Neuronal stem cell (in vitro differentiated cells): ENCODE results near the gene TRMT61A.

Experiments
- DNase-seq: peaks from one replicate; pipeline ENCODE4 v3.0.0-alpha.2; 2013; ENCODE audit warnings: low spot score
- H2AFZ ChIP-seq: one replicate; pipeline ENCODE4 v1.6.1; 2013; ENCODE audit warnings: mild to moderate bottlenecking, low read length, inconsistent platforms
- H2AK5ac ChIP-seq: 2 replicates; pipeline ENCODE4 v1.6.1; 2013; ENCODE audit warnings: low read depth, mild to moderate bottlenecking, inconsistent platforms, low read length, moderate library complexity, mixed read lengths
- H2BK120ac ChIP-seq: 2 replicates; pipeline ENCODE4 v1.6.1; 2013; ENCODE audit warnings: low read depth, mild to moderate bottlenecking, inconsistent platforms, low read length, moderate library complexity, mixed read lengths
- H2BK12ac ChIP-seq: one replicate; pipeline ENCODE4 v1.6.1; 2013; ENCODE audit warnings: low read length, inconsistent platforms
- H2BK15ac ChIP-seq: 2 replicates; pipeline ENCODE4 v1.6.1; 2013; ENCODE audit warnings: mild to moderate bottlenecking, low read length, inconsistent platforms, mixed read lengths
- H2BK5ac ChIP-seq: one replicate; pipeline ENCODE4 v1.6.1; 2013; ENCODE audit warnings: inconsistent platforms, mild to moderate bottlenecking, low read length, moderate library complexity
- H3K14ac ChIP-seq: one replicate; pipeline ENCODE4 v1.6.1; 2013; ENCODE audit warnings: low read length, inconsistent platforms
- H3K18ac ChIP-seq: 2 replicates; pipeline ENCODE4 v1.6.1; 2013; ENCODE audit warnings: low read length, inconsistent platforms
- H3K23ac ChIP-seq: 2 replicates; pipeline ENCODE4 v1.6.1; 2013; ENCODE audit warnings: low read depth, mild to moderate bottlenecking, mixed read lengths, low read length, inconsistent platforms; ENCODE audit not compliant: poor library complexity
- H3K27ac ChIP-seq: replicated peaks from 3 replicates; pipeline ENCODE4 v1.5.1; 2013; ENCODE audit warnings: low read length, inconsistent platforms
- H3K27me3 ChIP-seq, 3 experiments: 2 replicates each; pipeline ENCODE4 v1.6.1; 2013; ENCODE audit warnings: low read length in 3 of 3, mild to moderate bottlenecking in 2 of 3, inconsistent platforms in 1 of 3, low read depth in 1 of 3, mixed read lengths in 1 of 3, moderate library complexity in 1 of 3; ENCODE audit not compliant: control insufficient read depth in 3 of 3, insufficient read depth in 3 of 3
- H3K36me3 ChIP-seq, 2 donors: replicated peaks in 1 of 2; 2 replicates each; pipeline ENCODE4 v1.6.1; 2013; ENCODE audit warnings: low read length in 2 of 2; ENCODE audit not compliant: control insufficient read depth in 2 of 2, insufficient read depth in 2 of 2
- H3K4ac ChIP-seq: 2 replicates; pipeline ENCODE4 v1.6.1; 2013; ENCODE audit warnings: inconsistent platforms, mild to moderate bottlenecking, low read length, moderate library complexity
- H3K4me1 ChIP-seq, 2 donors: 1 replicate in 1 of 2; 2 replicates in 1 of 2; pipeline ENCODE4 v1.6.1; 2013; ENCODE audit warnings: low read length in 2 of 2, low read depth in 1 of 2; ENCODE audit not compliant: control insufficient read depth in 2 of 2, insufficient read depth in 1 of 2
- H3K4me2 ChIP-seq: one replicate; pipeline ENCODE4 v1.6.1; 2013; ENCODE audit warnings: mild to moderate bottlenecking, low read length, inconsistent platforms; ENCODE audit not compliant: insufficient read depth, poor library complexity, severe bottlenecking
- H3K4me3 ChIP-seq, 2 donors: 2 replicates each; pipeline ENCODE4 v1.5.1; 2013; ENCODE audit warnings: low read length in 2 of 2, mild to moderate bottlenecking in 2 of 2, inconsistent platforms in 1 of 2, moderate library complexity in 1 of 2
- H3K79me1 ChIP-seq: one replicate; pipeline ENCODE4 v1.6.1; 2013; ENCODE audit warnings: low read depth, mild to moderate bottlenecking, inconsistent platforms, low read length, moderate library complexity
- H3K9ac ChIP-seq: one replicate; pipeline ENCODE4 v1.6.1; 2013; ENCODE audit warnings: mild to moderate bottlenecking, low read depth, low read length, inconsistent platforms; ENCODE audit not compliant: poor library complexity
- H3K9me3 ChIP-seq, 2 donors: replicated peaks in 1 of 2; 2 replicates each; pipeline versions ENCODE3 to v1.6.1; 2013; ENCODE audit warnings: low read length in 2 of 2, mild to moderate bottlenecking in 2 of 2, inconsistent platforms in 1 of 2, low read depth in 1 of 2, mixed read lengths in 1 of 2, moderate library complexity in 1 of 2; ENCODE audit not compliant: control insufficient read depth in 2 of 2, insufficient read depth in 1 of 2
- H4K8ac ChIP-seq: one replicate; pipeline ENCODE4 v1.6.1; 2013; ENCODE audit warnings: low read depth, mild to moderate bottlenecking, inconsistent platforms, low read length, moderate library complexity
- H4K91ac ChIP-seq: one replicate; pipeline ENCODE4 v1.6.1; 2013; ENCODE audit warnings: low read length, low read depth, mild to moderate bottlenecking, inconsistent platforms; ENCODE audit not compliant: poor library complexity
- WGBS, 2 donors: extraction: QIAGEN DNeasy Blood & Tissue Kit; methylation state at CpG; one replicate each; pipeline ENCODE4 v1.1.7; 2013; ENCODE audit warnings: missing lambda C conversion rate in 2 of 2, mixed read lengths in 1 of 2; ENCODE audit not compliant: insufficient read length in 2 of 2, insufficient replicate concordance in 1 of 2; ENCODE audit errors: extremely low coverage in 2 of 2; 5-methylcytosine and 5-hydroxymethylcytosine counted together

TRMT61A gene

GRCh38 chr14:103492156-103492925, 36.7 kb upstream of the TRMT61A start:
- no peak overlapping the region for H3K4ac ChIP-seq
- H2AK5ac ChIP-seq, result no peak overlapping the region
- H3K27me3 ChIP-seq, result no peaks in the 10 kb centered on the region
- H3K36me3 ChIP-seq, result peaks cover 13 to 92% of the 10 kb centered on the region in 2 donors
- H4K91ac ChIP-seq, result no peak overlapping the region
- no peaks in the 10 kb centered on the region for H3K79me1 ChIP-seq
- no peak overlapping the region for H3K4me2 ChIP-seq
- DNase-seq, result no peak
- no peak overlapping the region for H2BK15ac ChIP-seq
- no CpG with 5 or more reads among the region's 6 CpGs for WGBS, 2 donors
- H3K9ac ChIP-seq, result no peak overlapping the region
- H2AFZ ChIP-seq, result no peak overlapping the region
- no peak overlapping the region for H3K27ac ChIP-seq
- H2BK12ac ChIP-seq, result no peak overlapping the region
- peaks cover 0 to 3% of the 10 kb centered on the region in 2 donors for H3K4me1 ChIP-seq
- no peak overlapping the region for H3K14ac ChIP-seq
- no peak overlapping the region for H2BK120ac ChIP-seq
- no peak overlapping the region for H2BK5ac ChIP-seq
- no peaks in the 10 kb centered on the region for H3K9me3 ChIP-seq
- no peak overlapping the region for H4K8ac ChIP-seq
- no peak overlapping the region for H3K18ac ChIP-seq
- H3K4me3 ChIP-seq, result no peak overlapping the region
- H3K23ac ChIP-seq, result no peak overlapping the region

GRCh38 chr14:103495854-103496253, 33.1 kb upstream of the TRMT61A start:
- Histone ChIP-seq H2BK15ac (no peak overlapping the region), H3K14ac (no peak overlapping the region), H3K4me2 (no peak overlapping the region), H3K27ac (no peak overlapping the region), H2AFZ (no peak overlapping the region), H3K23ac (no peak overlapping the region), H3K9me3 (no peaks in the 10 kb centered on the region), H2BK5ac (no peak overlapping the region), H2BK12ac (no peak overlapping the region), H3K79me1 (peaks cover 4% of the 10 kb centered on the region), H3K27me3 (no peaks in the 10 kb centered on the region), H3K36me3 (peaks cover 13 to 91% of the 10 kb centered on the region in 2 donors), H3K4me3 (no peak overlapping the region), H3K4ac (no peak overlapping the region), H3K9ac (no peak overlapping the region), H4K91ac (no peak overlapping the region), H4K8ac (no peak overlapping the region), H3K18ac (no peak overlapping the region), H2AK5ac (no peak overlapping the region), H3K4me1 (peaks cover 0 to 7% of the 10 kb centered on the region in 2 donors), H2BK120ac (no peak overlapping the region)
- no CpG with 5 or more reads among the region's 2 CpGs for WGBS, 2 donors
- no peak for DNase-seq

- peaks cover 5% of the 10 kb centered on the region for H3K79me1 ChIP-seq
- no peak overlapping the region for H3K27ac ChIP-seq
- H4K91ac ChIP-seq, result no peak overlapping the region
- no peaks in the 10 kb centered on the region for H3K9me3 ChIP-seq
- no peak overlapping the region for H2BK120ac ChIP-seq
- H3K4ac ChIP-seq, result no peak overlapping the region
- H3K9ac ChIP-seq, result no peak overlapping the region
- H2BK15ac ChIP-seq, result no peak overlapping the region
- no peak overlapping the region for H2BK5ac ChIP-seq
- H2AK5ac ChIP-seq, result no peak overlapping the region
- H3K18ac ChIP-seq, result no peak overlapping the region
- no peak overlapping the region for H3K23ac ChIP-seq
- DNase-seq, result no peak
- no CpG with 5 or more reads among the region's 1 CpG for WGBS, 2 donors
- H3K27me3 ChIP-seq, result peaks cover 0 to 2% (median 0%) of the 10 kb centered on the region in 3 experiments
- peaks cover 22 to 91% of the 10 kb centered on the region in 2 donors for H3K36me3 ChIP-seq
- H4K8ac ChIP-seq, result no peak overlapping the region
- H3K4me3 ChIP-seq, result no peak overlapping the region
- no peak overlapping the region for H3K14ac ChIP-seq
- H2AFZ ChIP-seq, result no peak overlapping the region
- H2BK12ac ChIP-seq, result no peak overlapping the region
- peaks cover 0 to 7% of the 10 kb centered on the region in 2 donors for H3K4me1 ChIP-seq
- no peak overlapping the region for H3K4me2 ChIP-seq
These were observed 32.2 kb upstream of the TRMT61A start for GRCh38 chr14:103496776-103497175.

- H3K27me3 ChIP-seq, result peaks cover 0 to 2% (median 0%) of the 10 kb centered on the region in 3 experiments
- no peak overlapping the region for H2BK120ac ChIP-seq
- no peak overlapping the region for H4K8ac ChIP-seq
- no CpG with 5 or more reads among the region's 10 CpGs for WGBS, 2 donors
- peak overlapping the region; percentile 64 for H3K9ac ChIP-seq
- no peak overlapping the region for H2BK5ac ChIP-seq
- no peak overlapping the region for H3K18ac ChIP-seq
- H3K9me3 ChIP-seq, result no peaks in the 10 kb centered on the region
- no peak for DNase-seq
- H2AFZ ChIP-seq, result no peak overlapping the region
- no peak overlapping the region for H2BK15ac ChIP-seq
- peaks cover 5% of the 10 kb centered on the region for H3K79me1 ChIP-seq
- peak overlapping the region; percentile 33 for H2BK12ac ChIP-seq
- peaks cover 0 to 7% of the 10 kb centered on the region in 2 donors for H3K4me1 ChIP-seq
- H3K4ac ChIP-seq, result no peak overlapping the region
- no peak overlapping the region for H3K23ac ChIP-seq
- peak overlapping the region in 1 of 2 donors; percentile 33 for H3K4me3 ChIP-seq
- no peak overlapping the region for H3K14ac ChIP-seq
- H3K36me3 ChIP-seq, result peaks cover 38 to 93% of the 10 kb centered on the region in 2 donors
- H3K4me2 ChIP-seq, result no peak overlapping the region
- H3K27ac ChIP-seq, result peak overlapping the region; percentile 7
- no peak overlapping the region for H2AK5ac ChIP-seq
- H4K91ac ChIP-seq, result no peak overlapping the region
These were observed 29.3 kb upstream of the TRMT61A start for GRCh38 chr14:103499709-103500108.
